SK-N-SH (cell line): ENCODE results near the gene PROX2. TPM values are rescaled to one million over a fixed set of nuclear protein-coding genes. Genes with fewer than 3 reads are reported as not detected.

Source experiments
- CTCF ChIA-PET: fragments of 300-600, 350-600 bp; formaldehyde crosslinking; extraction: SDS; loops from one replicate; lab custom pipeline; 2021; lab: Yijun Ruan, JAX
- POLR2A ChIA-PET: fragments of 350-600 bp; sonication (Branson Sonifier 250); formaldehyde crosslinking; extraction: SDS; loops from one replicate; lab custom pipeline; 2020; ENCODE audit warnings: antibody characterized with exemption, inconsistent platforms; lab: Yijun Ruan, JAX
- DNase-seq: peaks from one replicate; pipeline ENCODE4 v3.0.0; 2012
- H2AFZ ChIP-seq: fragments of 200-600 bp; sonication (generic); 2 replicates; pipeline ENCODE4 v1.8.1; 2016; ENCODE audit warnings: antibody characterized with exemption, mild to moderate bottlenecking, low read depth
- H3F3A ChIP-seq: fragments of 200-600 bp; sonication (generic); replicated peaks from 2 replicates; pipeline ENCODE3; 2016; ENCODE audit warnings: antibody characterized with exemption, mild to moderate bottlenecking; ENCODE audit not compliant: insufficient read depth
- H3K27ac ChIP-seq, 2 experiments: fragments of 200-500 bp in 1 of 2; fragments of 200-600 bp in 1 of 2; sonication (Bioruptor generic) in 1 of 2; sonication (generic), shearing (Covaris generic) in 1 of 2; 2 replicates each; pipeline versions ENCODE4 v1.5.1 to v1.6.1; 2014 to 2016; ENCODE audit warnings: low read depth in 2 of 2, inconsistent platforms in 1 of 2, low read length in 1 of 2, mild to moderate bottlenecking in 1 of 2, mixed read lengths in 1 of 2
- H3K27me3 ChIP-seq: fragments of 200-600 bp; sonication (generic), shearing (Covaris generic); 2 replicates; pipeline ENCODE4 v1.6.1; 2016; ENCODE audit warnings: mixed run types; ENCODE audit not compliant: insufficient read depth
- H3K36me3 ChIP-seq, 2 experiments: fragments of 200-500 bp in 1 of 2; fragments of 200-600 bp in 1 of 2; sonication (Bioruptor generic) in 1 of 2; sonication (generic) in 1 of 2; replicated peaks in 1 of 2; 2 replicates each; pipeline versions ENCODE3 to v1.5.1; 2014 to 2016; ENCODE audit warnings: low read length in 1 of 2, mild to moderate bottlenecking in 1 of 2; ENCODE audit not compliant: insufficient read depth in 2 of 2, control insufficient read depth in 1 of 2
- H3K4me1 ChIP-seq, 2 experiments: fragments of 200-500 bp in 1 of 2; fragments of 200-600 bp in 1 of 2; sonication (Bioruptor generic) in 1 of 2; sonication (generic), shearing (Covaris generic) in 1 of 2; 2 replicates each; pipeline versions ENCODE4 v1.5.1 to v1.6.1; 2014 to 2016; ENCODE audit warnings: low read depth in 1 of 2, low read length in 1 of 2, mixed run types in 1 of 2; ENCODE audit not compliant: insufficient read depth in 2 of 2, control insufficient read depth in 1 of 2
- H3K4me2 ChIP-seq: fragments of 200-600 bp; sonication (generic), shearing (Covaris generic); 2 replicates; pipeline ENCODE4 v1.6.1; 2017; ENCODE audit warnings: mixed run types
- H3K4me3 ChIP-seq, 2 experiments: fragments of 200-500 bp in 1 of 2; fragments of 200-600 bp in 1 of 2; sonication (Bioruptor generic) in 1 of 2; sonication (generic), shearing (Covaris generic) in 1 of 2; 2 replicates each; pipeline versions ENCODE4 v1.5.1 to v1.8.1; 2014 to 2016; ENCODE audit warnings: low read depth in 2 of 2, inconsistent platforms in 1 of 2, low read length in 1 of 2, mild to moderate bottlenecking in 1 of 2, mixed read lengths in 1 of 2, moderate library complexity in 1 of 2
- H3K79me2 ChIP-seq: fragments of 200-600 bp; sonication (generic); 2 replicates; pipeline ENCODE4 v1.8.1; 2017; ENCODE audit warnings: mild to moderate bottlenecking; ENCODE audit not compliant: insufficient read depth
- H3K9ac ChIP-seq: fragments of 200-600 bp; sonication (generic); 2 replicates; pipeline ENCODE4 v1.6.1; 2017; ENCODE audit warnings: mixed run types
- H3K9me2 ChIP-seq: fragments of 200-600 bp; sonication (generic); 2 replicates; pipeline ENCODE4 v1.6.1; 2017; ENCODE audit warnings: mixed run types
- H3K9me3 ChIP-seq: fragments of 200-600 bp; sonication (generic); 2 replicates; pipeline ENCODE4 v1.6.1; 2017; ENCODE audit warnings: mixed run types, mild to moderate bottlenecking, moderate library complexity
- H4K20me1 ChIP-seq: fragments of 200-600 bp; sonication (generic); 2 replicates; pipeline ENCODE4 v1.6.1; 2017; ENCODE audit warnings: mild to moderate bottlenecking, mixed run types; ENCODE audit not compliant: insufficient read depth
- CHD2 ChIP-seq: fragments of 150-350 bp; IDR thresholded peaks from 2 replicates; pipeline ENCODE4 v1.6.1; 2018; ENCODE audit warnings: low read length; ENCODE audit not compliant: partially characterized antibody
- FOXM1 ChIP-seq: IDR thresholded peaks from 2 replicates; pipeline ENCODE4 v1.4.0; 2012; ENCODE audit warnings: low read depth, mild to moderate bottlenecking
- GATA2 ChIP-seq: sonication (generic); formaldehyde crosslinking; IDR thresholded peaks from 2 replicates; pipeline ENCODE4 v1.5.0; 2020; ENCODE audit warnings: mild to moderate bottlenecking, missing genetic modification reagents
- JUND ChIP-seq: IDR thresholded peaks from 2 replicates; pipeline ENCODE4 v1.4.0; 2012
- MXI1 ChIP-seq: IDR thresholded peaks from 2 replicates; pipeline ENCODE4 v1.6.1; 2012; ENCODE audit warnings: mild to moderate bottlenecking, low read depth, low read length, improper control_type of control experiment
- NFIC ChIP-seq: IDR thresholded peaks from 2 replicates; pipeline ENCODE4 v1.4.0; 2012; ENCODE audit warnings: borderline replicate concordance
- SIN3A ChIP-seq: IDR thresholded peaks from 2 replicates; pipeline ENCODE4 v1.6.1; 2012; ENCODE audit warnings: low read depth, mild to moderate bottlenecking, low read length, moderate library complexity, borderline replicate concordance
- WGBS: methylation state at CpG from one replicate; pipeline ENCODE4 v1.1.6; 2017; ENCODE audit warnings: low lambda C conversion rate; 5-methylcytosine and 5-hydroxymethylcytosine counted together
- polyA plus RNA-seq, 3 experiments: library from polyadenylated mRNA; depleted of rRNA; stranded (reverse); fragments of >200 nt; gene quantifications; 2 replicates each; pipeline ENCODE4 v1.2.3, GENCODE V29; 2012
- TF ChIP-seq, protein P1 (sequence below): fragments of 150-350 bp; IDR thresholded peaks from 2 replicates; pipeline ENCODE4 v1.6.1; 2016; ENCODE audit warnings: mild to moderate bottlenecking, low read depth, low read length

PROX2 gene
- polyA plus RNA-seq, 1 of the 3 experiments (the other 2 are of a cell fraction), result not detected

DNA sequence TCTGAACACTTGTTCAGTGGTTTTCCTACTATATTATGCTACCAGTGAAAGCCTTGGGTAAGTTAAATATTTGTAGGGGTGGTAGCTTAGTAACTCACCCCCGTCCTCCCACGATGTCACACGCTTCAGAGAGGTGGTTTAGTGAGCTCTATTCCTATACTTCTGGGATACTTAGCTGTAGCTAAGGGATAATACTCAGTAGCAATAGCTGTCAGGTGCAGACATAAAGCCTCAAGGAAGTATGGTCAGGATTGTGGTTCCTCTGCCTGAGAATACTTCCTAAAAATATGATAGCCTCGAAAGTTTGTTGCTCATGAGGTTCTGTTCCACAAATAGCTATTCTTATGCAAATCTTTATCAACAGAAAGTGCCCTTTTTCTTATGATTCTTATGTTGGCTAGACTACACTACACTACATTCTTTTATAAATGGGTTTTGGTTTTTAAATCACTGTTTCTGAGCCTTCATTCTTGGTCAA lies 17.7 kb upstream of the PROX2 start:
- POLR2A ChIA-PET, result interaction anchor here (1.0 kb wide), 1 partner anchor 11 kb away, joined by 3 read pairs; no protein-coding TSS in a partner anchor

DNA sequence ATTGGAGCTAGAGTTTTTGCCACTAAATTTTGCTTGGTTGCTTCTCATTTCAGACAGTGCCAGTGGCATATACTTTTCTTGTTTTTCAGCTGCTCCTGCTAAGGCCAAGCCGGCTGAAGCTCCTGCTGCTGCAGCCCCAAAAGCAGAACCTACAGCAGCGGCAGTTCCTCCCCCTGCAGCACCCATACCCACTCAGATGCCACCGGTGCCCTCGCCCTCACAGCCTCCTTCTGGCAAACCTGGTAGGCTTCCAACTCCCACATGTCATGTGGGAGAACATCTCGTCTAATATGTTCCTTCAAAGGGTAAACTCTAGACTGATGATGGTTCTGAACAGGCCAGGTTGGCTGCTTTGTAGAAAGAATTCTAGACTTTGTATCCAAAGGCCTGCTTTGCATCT lies 16.8 kb upstream of the PROX2 start:
- Histone ChIP-seq H4K20me1 (peaks cover 19% of the 10 kb centered on the region), H3K4me1 (peaks cover 7 to 11% of the 10 kb centered on the region in 2 experiments; a peak in 3 of 4 replicates), H3K79me2 (peaks cover 40% of the 10 kb centered on the region), H3K4me2 (no peak overlapping the region), H2AFZ (no peak overlapping the region), H3K27ac (no peak overlapping the region), H3K4me3 (no peak overlapping the region), H3K36me3 (peaks cover 75 to 84% of the 10 kb centered on the region in 2 experiments), H3K9me3 (no peaks in the 10 kb centered on the region), H3F3A (peaks cover 18% of the 10 kb centered on the region), H3K9ac (no peak overlapping the region), H3K9me2 (no peaks in the 10 kb centered on the region), H3K27me3 (no peaks in the 10 kb centered on the region)
- no peak for DNase-seq
- 89% methylated on average over 5 of the region's 5 CpGs for WGBS
- POLR2A ChIA-PET, result no interaction called here
- CTCF ChIA-PET, result interaction anchor here (0.9 to 26.0 kb wide), 4 partner anchors 15 to 196 kb away, joined by 3 to 537 read pairs (median 64); no protein-coding TSS in a partner anchor
- TF ChIP-seq, protein P1, sequence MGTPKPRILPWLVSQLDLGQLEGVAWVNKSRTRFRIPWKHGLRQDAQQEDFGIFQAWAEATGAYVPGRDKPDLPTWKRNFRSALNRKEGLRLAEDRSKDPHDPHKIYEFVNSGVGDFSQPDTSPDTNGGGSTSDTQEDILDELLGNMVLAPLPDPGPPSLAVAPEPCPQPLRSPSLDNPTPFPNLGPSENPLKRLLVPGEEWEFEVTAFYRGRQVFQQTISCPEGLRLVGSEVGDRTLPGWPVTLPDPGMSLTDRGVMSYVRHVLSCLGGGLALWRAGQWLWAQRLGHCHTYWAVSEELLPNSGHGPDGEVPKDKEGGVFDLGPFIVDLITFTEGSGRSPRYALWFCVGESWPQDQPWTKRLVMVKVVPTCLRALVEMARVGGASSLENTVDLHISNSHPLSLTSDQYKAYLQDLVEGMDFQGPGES, result no peak
- TF ChIP-seq SIN3A (no peak), FOXM1 (no peak), NFIC (no peak), JUND (no peak)

More for the DNA sequence above, 17.7 kb upstream of the PROX2 start:
- Histone ChIP-seq H3K9ac (no peak overlapping the region), H3K4me3 (no peak overlapping the region), H3F3A (peaks cover 18% of the 10 kb centered on the region), H4K20me1 (peaks cover 10% of the 10 kb centered on the region), H3K79me2 (peaks cover 31% of the 10 kb centered on the region), H3K36me3 (peaks cover 81 to 86% of the 10 kb centered on the region in 2 experiments), H3K27ac (no peak overlapping the region), H2AFZ (no peak overlapping the region), H3K27me3 (no peaks in the 10 kb centered on the region), H3K4me2 (no peak overlapping the region), H3K4me1 (peaks cover 0 to 2% of the 10 kb centered on the region in 2 experiments; a peak in 1 of 4 replicates), H3K9me3 (no peaks in the 10 kb centered on the region), H3K9me2 (no peaks in the 10 kb centered on the region)
- WGBS, result 88% methylated on average over 3 of the region's 4 CpGs
- CTCF ChIA-PET, result interaction anchor here (0.9 to 26.0 kb wide), 4 partner anchors 14 to 195 kb away, joined by 3 to 537 read pairs (median 64); no protein-coding TSS in a partner anchor
- TF ChIP-seq NFIC, result no peak
- TF ChIP-seq MXI1, result no peak
- TF ChIP-seq GATA2 (CRISPR knock-in tag), result no peak
- TF ChIP-seq CHD2, result no peak
- DNase-seq, result no peak

DNA sequence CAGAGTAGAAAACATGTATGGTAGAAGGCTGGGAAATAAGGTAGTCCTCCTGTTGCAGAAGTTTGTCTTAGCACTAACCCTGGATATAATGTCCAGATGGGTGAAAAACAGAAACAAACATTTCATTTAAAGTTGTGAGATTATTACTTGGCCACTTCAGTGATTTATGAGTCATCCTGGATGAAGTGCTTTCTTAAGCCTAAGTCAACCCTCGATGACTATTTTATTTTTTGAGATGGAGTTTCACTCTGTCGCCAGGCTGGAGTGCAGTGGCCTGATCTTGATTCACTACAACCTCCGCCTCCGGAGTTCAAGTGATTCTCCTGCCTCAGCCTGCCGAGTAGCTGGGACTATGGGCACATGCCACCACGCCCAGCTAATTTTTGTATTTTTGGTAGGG lies 15.9 kb upstream of the PROX2 start:
- H3F3A ChIP-seq, result peaks cover 18% of the 10 kb centered on the region
- WGBS, result 91% methylated on average over 6 of the region's 6 CpGs
- no peaks in the 10 kb centered on the region for H3K9me3 ChIP-seq
- H3K27ac ChIP-seq, result no peak overlapping the region
- no peak overlapping the region for H3K4me3 ChIP-seq
- ChIA-PET CTCF (interaction anchor here (13.2 to 26.0 kb wide), 2 partner anchors 16 to 38 kb away, joined by 124 to 537 read pairs; no protein-coding TSS in a partner anchor), POLR2A (no interaction called here)
- no peak overlapping the region for H3K4me2 ChIP-seq
- peaks cover 24% of the 10 kb centered on the region for H4K20me1 ChIP-seq
- H3K79me2 ChIP-seq, result peaks cover 49% of the 10 kb centered on the region
- peaks cover 72 to 85% of the 10 kb centered on the region in 2 experiments for H3K36me3 ChIP-seq
- H3K9me2 ChIP-seq, result no peaks in the 10 kb centered on the region
- TF ChIP-seq NFIC, result no peak
- no peak for DNase-seq
- H3K4me1 ChIP-seq, result peaks cover 7 to 13% of the 10 kb centered on the region in 2 experiments; a peak in 3 of 4 replicates
- H2AFZ ChIP-seq, result no peak overlapping the region
- H3K27me3 ChIP-seq, result no peaks in the 10 kb centered on the region
- H3K9ac ChIP-seq, result no peak overlapping the region
